Measurements from ENCODE around the gene NCK2. TPM values are rescaled to one million over a fixed set of nuclear protein-coding genes. Genes with fewer than 3 reads are reported as not detected.
"Not testable (repeated sequence)": the region's sequence is repeated elsewhere in the genome, so short reads cannot be mapped to it uniquely, and the experiment has no call there.

NCK2 gene
- total RNA-seq, 1 donor from 2014 or later: 35.8 TPM

DNA sequence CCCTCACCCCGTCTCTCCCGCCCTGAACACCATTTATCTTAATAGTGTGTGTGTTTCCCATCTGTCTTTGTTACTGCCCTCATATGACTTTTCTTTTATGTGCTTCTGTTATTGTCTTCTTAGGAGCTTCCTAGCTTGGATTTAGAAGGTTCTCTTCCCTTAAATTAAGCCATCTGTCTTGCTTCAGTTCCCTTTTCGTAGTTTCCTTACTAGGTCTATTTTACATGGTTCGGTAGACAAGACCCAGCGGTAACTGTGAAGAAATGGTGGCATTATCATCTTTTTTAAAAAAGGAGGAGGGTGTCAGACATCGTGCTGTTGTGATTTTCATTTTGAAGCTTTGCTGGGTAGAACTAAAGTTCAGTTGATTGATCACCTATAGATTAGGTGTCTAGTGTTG, 10.3 kb downstream of the NCK2 start:
- no peak for DNase-seq (ENCODE audit: low read depth in 2 of 2)

DNA sequence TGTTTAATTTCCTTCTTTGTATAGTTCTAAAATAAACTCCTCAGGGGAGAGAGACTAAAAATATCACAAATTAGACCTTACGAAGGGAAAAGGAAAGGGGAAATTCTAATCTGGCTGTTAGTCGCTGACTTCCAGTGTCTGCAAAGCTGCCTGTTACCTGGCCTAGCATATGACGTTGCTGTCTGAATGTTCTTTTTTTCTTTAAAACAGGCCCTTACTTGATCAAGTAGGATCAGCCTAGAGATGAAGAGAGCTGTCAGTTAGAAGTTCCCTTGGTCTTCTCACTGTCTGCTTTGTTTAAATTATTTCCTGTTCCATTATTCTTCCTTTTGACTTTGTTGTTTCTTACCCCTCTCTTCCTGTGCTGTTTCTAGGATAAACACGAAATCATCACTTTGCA, 11.2 kb downstream of the NCK2 start:
- DNase-seq (ENCODE audit: low read depth in 2 of 2): no peak

DNA sequence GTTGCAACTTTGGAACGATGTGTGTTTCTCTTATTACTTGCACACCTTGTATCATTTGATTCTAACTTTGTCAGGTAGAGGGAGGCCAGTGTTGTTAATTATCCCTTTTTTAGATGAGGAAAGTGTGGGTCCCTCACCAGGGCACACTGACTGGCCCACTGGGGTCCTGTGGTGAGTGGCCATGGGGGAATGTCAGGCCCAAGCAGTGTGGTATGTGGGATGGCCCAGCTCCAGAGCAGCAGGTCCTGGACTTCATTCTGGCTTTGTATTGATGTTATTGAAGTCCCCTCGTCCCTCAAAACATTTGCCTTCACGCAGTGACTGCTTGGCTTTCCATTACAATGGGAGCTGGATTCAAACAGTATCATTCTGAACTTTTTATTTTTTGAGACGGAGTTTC, 11.7 kb downstream of the NCK2 start:
- DNase-seq (ENCODE audit: low read depth in 2 of 2): no peak

DNA sequence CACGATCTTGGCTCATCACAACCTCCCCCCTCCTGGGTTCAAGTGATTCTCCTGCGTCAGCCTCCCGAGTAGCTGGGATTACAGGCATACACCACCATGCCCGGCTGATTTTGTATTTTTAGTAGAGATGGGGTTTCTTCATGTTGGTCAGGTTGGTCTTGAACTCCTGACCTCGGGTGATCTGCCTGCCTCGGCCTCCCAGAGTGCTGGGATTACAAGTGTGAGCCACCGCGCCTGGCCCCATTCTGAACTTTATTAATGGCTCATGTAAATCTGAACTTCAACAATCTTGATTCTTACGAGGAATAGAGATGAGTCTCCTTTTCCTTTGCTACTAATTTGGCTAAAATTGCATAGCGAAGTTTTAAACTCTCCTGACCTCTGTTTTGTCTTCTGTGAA, 12.2 kb downstream of the NCK2 start:
- not testable (repeated sequence) for DNase-seq (ENCODE audit: low read depth in 2 of 2)

DNA sequence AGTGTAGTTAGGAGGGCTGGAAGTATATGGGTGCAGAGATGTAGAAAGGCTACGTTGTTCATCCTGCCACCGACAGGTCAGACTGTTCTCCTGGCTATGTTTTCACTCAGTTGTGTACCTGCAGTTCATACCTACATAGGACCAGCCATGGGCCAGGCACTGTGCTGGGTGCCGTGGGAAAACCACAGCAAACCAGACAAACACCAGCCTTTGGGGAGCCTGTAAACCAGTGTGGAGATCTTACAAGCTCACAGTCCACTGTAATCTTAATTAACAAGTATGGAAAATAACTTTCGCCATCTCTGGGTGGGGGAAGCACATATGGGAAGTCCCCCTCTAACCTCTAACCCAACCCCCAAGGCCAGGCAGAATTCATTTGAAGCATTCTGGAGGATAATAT, 12.7 kb downstream of the NCK2 start:
- no peak for DNase-seq (ENCODE audit: low read depth in 2 of 2)

DNA sequence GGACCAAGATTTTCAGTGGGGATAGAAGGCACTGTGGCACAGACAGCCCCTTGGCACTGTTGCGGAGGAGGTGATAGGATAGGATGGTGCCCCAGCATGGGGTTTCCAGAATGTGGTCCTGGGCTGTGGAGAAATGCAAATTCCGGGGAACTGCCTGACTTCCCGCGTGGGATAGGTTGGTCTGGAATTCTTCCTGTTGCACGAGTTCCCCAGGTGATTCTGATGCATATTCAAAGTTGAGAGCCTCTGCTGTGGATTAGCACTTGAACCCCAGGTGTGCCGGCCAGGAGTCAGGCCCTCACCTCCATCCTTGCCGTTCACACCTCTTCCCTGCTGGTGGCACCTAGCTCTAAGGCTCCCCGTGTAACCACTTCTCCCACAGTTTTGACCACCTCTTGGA, 15.5 kb downstream of the NCK2 start:
- DNase-seq (ENCODE audit: low read depth in 2 of 2): no peak

DNA sequence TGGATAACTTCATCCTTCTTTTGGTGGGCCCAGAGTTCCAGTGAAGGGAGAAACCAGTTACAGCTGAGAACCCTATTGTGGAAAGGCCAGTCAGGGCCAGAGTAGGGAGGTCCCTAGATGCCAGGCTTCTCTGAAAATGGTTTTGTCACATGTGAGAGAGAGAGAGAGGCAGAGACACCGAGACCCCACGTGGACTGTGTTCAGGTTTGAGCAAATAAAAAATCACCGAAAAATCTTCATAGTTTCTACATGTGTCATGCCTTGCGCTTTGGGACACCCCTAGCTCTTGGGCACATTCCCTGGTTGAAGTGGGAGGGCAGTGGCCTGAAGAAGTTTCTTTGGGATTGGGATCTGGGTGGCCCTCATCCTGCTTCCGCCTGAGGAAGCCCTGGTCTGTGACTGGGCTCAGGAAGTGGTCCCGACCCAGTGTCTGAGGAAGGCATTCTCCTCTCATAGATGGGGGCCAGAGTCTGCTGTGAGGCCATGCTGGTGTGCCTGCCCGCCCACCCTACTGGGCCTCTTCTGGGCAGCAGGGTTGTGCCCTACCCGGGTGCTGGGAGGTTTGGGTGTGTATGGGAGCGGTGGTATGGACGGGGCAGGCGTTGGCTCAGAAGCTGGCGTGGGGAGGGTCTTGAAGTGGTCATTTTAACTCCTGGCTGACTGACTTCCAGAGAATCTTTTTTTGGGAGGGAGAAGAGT, 16.1 kb downstream of the NCK2 start:
- no peak for DNase-seq (ENCODE audit: low read depth in 2 of 2)

DNA sequence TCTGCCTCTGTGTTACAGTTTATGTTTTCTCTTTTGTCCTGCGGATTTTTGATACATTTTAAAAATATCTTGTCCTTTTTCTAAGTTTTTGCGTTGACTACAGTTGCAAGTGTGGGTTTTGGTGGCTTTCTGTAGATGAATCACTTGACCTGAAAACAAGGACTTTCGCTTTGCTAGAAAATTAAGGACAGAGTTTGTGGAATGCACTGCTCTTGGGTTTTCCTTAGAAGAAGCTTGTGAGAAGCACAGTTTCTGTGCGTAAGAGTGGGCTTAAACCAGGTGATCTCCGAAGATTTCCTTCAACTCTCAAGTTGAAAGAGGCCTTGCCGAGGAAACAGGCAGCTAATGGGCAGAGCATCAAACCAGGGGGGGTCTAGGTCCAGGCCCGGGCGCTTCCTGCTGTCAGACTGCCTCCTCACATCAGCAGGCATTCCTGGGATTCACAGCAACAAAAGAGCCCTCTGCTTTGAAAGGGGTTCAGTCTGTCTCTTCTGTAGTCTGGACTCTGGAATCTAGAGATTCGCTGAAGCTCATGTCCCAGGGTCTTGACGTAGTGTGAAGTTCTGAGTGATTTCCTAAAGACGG, 17.3 kb downstream of the NCK2 start:
- DNase-seq (ENCODE audit: low read depth in 2 of 2): peak; percentile 18 to 25

DNA sequence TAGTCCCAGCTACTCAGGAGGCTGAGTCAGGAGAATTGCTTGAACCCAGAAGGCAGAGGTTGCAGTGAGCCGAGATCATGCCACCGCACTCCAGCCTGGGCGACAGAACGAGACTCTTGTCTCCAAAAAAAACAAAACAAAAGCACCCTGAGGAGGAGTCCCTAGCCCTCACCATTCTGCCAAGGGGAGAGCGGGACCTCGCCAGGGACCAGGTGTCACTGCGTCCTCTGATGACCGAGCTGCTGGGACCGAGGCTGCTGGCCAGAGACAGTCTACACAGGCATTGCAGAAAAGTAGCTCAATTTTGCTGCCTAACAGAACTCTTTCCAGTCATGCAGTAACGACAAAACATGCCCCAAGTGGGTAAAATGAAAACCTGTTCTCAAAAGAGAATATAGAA, 18.4 kb downstream of the NCK2 start:
- DNase-seq (ENCODE audit: low read depth in 2 of 2): no peak

DNA sequence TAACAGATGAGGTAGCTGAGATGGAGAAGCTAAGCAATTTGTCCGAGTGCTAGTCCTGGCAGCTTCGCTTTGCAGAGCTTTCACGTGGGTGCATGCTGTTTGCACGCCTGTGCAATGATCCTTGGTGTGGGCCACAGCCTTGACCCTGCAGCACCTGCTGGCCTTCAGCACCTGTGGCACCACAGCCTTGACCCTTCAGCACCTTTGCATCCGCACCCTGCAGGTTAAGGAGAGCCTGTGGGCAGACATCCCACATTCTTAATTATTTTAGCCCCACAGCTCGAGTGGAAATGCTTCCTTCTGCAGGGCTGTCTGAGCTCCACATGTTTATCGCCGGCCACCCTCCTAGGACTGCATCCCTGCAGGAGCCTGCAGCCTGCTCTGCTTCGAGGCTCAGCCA, 19.3 kb downstream of the NCK2 start:
- DNase-seq (ENCODE audit: low read depth in 2 of 2): no peak

DNA sequence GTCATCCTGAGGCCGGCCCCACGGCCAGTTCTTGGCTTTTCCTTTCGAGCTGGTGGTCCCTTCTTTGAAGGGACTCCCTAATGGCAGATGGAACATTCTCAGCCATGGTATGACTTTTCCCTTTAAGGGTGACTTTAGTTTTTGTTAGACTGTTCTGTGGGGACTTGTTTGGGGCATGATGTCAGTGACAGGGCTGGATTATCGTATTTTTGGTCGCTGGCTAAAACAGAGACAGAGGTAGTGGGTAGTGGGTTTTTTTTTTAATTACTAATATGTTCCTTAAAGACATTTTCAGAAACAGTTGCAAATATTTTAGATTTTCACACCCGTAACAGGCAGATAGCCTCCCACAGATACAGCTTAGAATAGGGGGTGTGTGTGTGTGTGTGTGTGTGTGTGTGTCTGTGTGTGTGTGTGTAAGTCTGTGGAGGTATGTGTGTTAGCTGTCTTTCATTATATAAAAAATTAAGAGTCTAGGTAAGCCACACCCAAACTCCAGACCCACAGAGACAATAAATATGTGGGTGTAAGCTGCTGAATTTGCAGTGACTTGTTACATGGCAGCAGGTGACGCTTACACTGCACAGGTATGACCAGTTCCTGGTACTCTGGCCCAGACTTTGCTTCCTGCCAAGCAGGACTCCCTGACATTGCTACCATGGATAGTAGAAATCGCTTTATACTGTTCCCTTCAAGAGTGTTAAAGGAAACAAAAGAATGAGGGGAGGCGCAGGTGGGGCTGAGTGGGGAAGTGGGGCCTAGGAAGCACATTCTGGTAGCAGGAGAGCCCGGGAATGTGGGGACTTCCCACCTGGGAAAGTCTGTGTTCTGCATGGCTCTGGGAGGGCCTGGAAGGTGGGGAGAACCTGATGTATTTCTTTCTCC, 20.9 kb downstream of the NCK2 start:
- DNase-seq (ENCODE audit: low read depth in 2 of 2): no peak

DNA sequence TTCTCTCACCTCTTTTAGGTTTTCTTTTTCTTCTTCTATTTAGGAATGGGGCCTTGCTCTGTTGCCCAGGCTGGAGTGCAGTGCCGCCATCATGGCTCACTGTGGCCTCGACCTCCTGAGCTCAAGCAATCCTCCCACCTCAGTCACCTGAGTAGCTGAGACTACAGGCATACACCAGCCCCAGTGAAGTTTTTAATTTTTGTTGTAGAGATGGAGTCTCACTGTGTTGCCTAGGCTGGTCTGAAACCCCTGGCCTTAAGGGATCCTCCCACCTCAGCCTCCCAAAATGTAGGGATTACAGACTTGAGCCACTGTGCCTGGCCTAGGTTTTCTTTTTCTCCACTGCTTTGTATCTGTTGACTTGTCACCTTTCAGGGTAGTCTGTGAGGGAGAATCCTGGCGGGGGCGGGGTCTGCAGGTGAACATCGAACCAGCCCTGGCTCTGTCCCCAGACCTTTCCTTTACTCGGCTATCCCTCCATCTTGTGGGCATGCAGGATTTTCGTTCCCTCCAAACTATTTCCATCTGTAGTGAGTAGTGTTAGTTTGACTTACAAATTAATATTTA, 21.7 kb downstream of the NCK2 start:
- DNase-seq (ENCODE audit: low read depth in 2 of 2): no peak

DNA sequence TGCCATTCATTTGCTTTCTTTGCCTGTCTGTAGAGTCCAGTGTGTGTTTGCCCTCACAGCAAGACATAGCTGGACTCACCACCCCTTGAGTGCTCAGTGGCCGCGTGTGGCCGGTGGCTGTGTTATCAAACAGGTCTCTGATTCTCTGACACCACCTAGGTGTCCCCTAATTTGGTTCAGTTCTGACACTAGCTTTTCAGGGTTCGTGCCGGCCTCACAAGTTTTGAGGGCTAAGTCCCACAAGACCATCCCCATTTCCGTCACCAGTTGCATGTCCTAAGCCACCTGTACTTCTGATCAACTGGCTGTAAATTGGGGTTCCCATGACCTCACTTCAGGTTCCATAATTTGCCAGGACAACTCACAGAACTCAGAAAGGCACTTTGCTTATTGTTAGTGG, 23.5 kb downstream of the NCK2 start:
- DNase-seq (ENCODE audit: low read depth in 2 of 2): no peak

DNA sequence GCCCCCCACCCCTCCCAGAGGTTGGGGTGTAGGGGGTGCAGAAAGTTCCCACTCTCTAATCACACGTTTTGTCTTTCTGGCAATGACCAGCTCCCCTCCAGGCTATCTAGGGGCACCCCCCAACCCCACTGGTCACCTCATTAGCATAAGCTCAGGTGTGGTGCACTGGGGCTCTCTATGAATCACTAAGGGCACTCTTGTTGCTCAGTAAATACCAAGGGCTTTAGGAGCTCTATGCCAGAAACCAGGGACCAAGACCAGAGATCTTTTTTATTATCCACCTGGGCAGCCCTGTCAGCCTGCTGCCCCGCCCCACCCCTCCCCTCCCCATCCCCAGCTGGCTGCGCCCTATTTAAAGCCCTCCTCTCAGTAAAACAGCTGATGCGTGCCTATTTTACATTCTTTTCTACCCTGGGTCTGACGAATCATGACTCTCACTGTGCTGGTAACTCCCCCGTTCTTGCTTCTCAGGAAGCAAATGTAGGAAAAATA, 24.3 kb downstream of the NCK2 start:
- no peak for DNase-seq (ENCODE audit: low read depth in 2 of 2)

DNA sequence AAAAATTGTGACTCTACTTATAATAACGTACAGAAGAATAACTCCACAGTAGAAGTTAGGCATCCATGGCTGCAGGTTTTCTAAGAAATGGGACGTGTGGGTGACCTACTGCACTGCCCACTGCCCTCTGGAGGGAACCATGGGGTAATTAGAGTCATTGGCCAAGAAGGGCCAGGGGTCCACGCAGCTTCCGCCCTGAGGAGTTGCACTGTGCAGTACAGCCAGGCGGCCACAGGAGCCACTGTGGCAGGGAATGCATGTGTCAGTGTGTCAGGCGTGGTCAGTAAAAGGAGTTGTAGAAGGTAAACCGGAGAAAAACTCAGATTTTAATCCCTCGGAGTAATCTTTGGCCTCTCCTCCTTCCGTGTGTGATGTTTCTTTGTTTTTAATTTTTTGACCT, 24.8 kb downstream of the NCK2 start:
- no peak for DNase-seq (ENCODE audit: low read depth in 2 of 2)

DNA sequence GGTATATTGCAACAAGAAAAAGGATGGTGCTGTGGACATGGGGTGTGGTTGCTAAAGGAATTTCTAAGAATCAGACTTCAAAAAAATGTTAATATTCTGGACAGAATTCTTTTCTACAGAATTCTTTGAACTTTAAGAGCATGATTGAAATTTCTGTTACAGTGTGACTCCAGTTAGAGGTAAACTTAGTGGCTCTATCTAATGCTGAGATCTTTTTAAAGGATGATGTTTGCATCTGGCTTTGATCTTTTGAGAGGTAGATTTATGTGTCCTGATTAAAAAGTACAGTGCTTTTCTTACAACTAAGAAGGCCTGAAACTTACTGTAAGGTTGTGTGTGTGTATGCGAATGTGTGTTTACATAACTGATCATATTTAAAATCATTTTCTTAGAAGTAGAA, 25.4 kb downstream of the NCK2 start:
- no peak for DNase-seq (ENCODE audit: low read depth in 2 of 2)

DNA sequence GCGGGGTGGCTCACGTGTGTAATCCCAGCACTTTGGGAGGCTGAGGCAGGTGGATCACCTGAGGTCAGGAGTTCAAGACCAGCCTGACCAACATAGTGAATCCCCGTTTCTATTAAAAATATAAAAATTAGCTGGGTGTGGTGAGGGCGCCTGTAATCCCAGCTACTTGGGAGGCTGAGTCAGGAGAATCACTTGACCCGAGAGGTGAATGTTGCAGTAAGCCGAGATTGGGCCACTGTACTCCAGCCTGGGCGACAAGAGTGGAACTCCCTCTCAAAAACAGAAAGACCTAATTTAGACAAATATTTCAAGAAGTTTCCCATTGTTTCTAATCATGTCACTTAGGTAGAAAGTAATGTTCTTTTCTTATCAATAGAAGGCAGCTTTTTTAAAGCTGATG, 26.6 kb downstream of the NCK2 start:
- DNase-seq (ENCODE audit: low read depth in 2 of 2): not testable (repeated sequence)

DNA sequence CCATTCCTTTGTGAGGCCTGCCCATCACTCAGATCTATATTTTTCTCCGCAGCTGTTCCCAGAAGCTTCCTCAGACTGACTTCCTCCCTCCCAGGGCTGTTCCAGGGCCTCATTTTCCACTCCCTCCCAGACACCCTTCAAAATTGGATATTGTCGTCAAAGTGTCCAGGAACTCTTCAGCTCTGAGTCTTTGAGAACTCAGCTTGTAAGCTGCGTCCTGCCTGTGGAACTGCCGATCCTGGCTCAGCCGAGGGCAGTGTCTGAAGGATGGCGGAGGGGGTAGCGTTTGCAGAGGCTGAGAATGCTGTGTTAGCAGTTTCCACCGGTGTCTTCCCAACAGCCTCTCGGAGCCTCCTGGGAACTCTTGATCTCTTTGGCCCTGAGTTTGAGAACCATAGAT, 27.1 kb downstream of the NCK2 start:
- DNase-seq (ENCODE audit: low read depth in 2 of 2): no peak

DNA sequence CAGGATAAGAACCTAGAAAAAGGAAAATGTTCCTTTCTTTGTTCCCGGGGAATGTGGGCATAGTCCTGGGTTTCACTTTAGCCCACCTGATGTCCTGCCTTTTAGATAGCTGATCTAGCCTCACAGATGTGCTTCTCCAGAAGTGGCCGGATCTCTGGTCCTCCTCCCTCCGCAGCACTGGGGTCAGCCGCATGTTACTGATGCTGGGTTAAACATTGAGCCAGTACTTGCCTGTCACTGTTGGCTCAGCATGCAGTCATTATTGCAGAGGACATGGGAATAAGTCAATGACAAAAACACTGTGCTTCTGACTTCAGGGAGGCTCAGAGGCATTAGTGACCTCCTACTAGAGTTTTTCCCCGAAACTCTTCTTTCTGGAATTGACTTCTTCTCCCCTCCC, 27.6 kb downstream of the NCK2 start:
- no peak for DNase-seq (ENCODE audit: low read depth in 2 of 2)

DNA sequence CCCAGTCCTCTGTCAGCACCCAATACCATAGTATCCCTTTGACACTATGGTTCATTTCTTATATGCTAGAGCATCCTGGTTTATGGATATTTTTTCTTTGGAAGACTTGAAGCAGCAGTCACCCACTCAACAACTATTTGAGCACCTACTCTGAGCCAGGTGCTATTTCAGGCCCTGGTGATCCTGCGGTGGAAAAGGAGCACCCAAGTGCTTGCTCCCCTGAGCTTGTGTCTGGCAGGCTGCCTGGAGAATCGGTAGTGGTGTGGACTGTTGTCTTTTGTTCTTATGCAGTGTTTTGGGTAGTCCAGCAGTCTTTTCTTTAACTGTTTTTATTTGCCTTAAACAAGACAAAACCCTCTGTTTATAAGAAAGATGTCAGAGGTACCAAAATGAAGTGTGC, 28.9 kb downstream of the NCK2 start:
- no peak for DNase-seq (ENCODE audit: low read depth in 2 of 2)

DNA sequence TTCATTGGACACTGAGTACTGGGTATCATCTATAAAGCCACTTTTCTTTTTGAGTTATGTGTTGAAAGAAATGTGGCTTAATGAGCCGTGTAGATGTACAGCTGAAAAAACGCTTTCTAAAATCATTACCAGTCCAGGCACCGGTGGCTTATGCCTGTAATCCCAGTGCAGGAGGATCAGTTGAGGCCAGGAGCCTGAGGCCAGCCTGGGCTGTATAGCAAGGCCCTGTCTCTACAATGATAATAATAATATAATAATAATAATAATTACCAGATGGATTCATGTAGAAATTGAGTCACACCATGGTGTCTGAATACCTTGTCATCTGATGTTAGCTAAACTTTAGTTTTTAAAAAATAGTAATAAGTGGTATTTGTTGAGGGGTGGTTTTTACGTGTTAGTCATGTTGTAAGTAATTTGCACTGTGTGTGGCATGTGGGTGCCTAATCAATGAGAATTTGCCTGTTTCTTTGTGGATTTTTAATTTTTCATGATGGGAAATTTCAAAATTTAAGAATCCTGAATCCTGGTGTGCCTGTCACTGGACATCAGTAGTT, 30.1 kb downstream of the NCK2 start:
- DNase-seq (ENCODE audit: low read depth in 2 of 2): no peak
